H9 (cell line): ENCODE results near the gene TRIM21. TPM values are rescaled to one million over a fixed set of nuclear protein-coding genes. Genes with fewer than 3 reads are reported as not detected.
"Not testable (repeated sequence)": the region's sequence is repeated elsewhere in the genome, so short reads cannot be mapped to it uniquely, and the experiment has no call there.

Source experiments
- DNase-seq: peaks from one replicate; pipeline ENCODE4 v3.0.0-alpha.2; 2017
- H2AFZ ChIP-seq: one replicate; pipeline ENCODE4 v1.6.1; 2013; ENCODE audit warnings: mild to moderate bottlenecking, low read length, control low read depth, moderate library complexity
- H2AK5ac ChIP-seq: 2 replicates; pipeline ENCODE4 v1.6.1; 2013; ENCODE audit warnings: low read length, control low read depth, mixed read lengths; ENCODE audit not compliant: insufficient read length
- H2BK120ac ChIP-seq: one replicate; pipeline ENCODE4 v1.6.1; 2013; ENCODE audit warnings: low read depth, mild to moderate bottlenecking, low read length, control low read depth, inconsistent platforms; ENCODE audit not compliant: poor library complexity, severe bottlenecking
- H2BK12ac ChIP-seq: 2 replicates; pipeline ENCODE4 v1.6.1; 2013; ENCODE audit warnings: low read length, control low read depth, mixed read lengths, low read depth; ENCODE audit not compliant: insufficient read length
- H2BK15ac ChIP-seq: 2 replicates; pipeline ENCODE4 v1.6.1; 2013; ENCODE audit warnings: low read depth, low read length, control low read depth
- H2BK20ac ChIP-seq: one replicate; pipeline ENCODE4 v1.6.1; 2013; ENCODE audit warnings: low read depth, mild to moderate bottlenecking, low read length, control low read depth, inconsistent platforms; ENCODE audit not compliant: poor library complexity, severe bottlenecking
- H2BK5ac ChIP-seq: 2 replicates; pipeline ENCODE4 v1.6.1; 2013; ENCODE audit warnings: low read length, control low read depth, mixed read lengths; ENCODE audit not compliant: insufficient read length
- H3K14ac ChIP-seq: 2 replicates; pipeline ENCODE4 v1.6.1; 2013; ENCODE audit warnings: low read length, control low read depth; ENCODE audit not compliant: insufficient read depth
- H3K18ac ChIP-seq: 2 replicates; pipeline ENCODE4 v1.6.1; 2013; ENCODE audit warnings: low read depth, mild to moderate bottlenecking, mixed read lengths, low read length, control low read depth; ENCODE audit not compliant: insufficient read length
- H3K23ac ChIP-seq: 2 replicates; pipeline ENCODE4 v1.6.1; 2013; ENCODE audit warnings: low read length, control low read depth, mixed read lengths, low read depth; ENCODE audit not compliant: insufficient read length
- H3K23me2 ChIP-seq: 2 replicates; pipeline ENCODE4 v1.6.1; 2013; ENCODE audit warnings: low read depth, mild to moderate bottlenecking, mixed read lengths, low read length, control low read depth; ENCODE audit not compliant: insufficient read length, poor library complexity, severe bottlenecking
- H3K27ac ChIP-seq: 2 replicates; pipeline ENCODE4 v1.5.1; 2013; ENCODE audit warnings: low read length, control low read depth, mixed read lengths, low read depth; ENCODE audit not compliant: insufficient read length
- H3K27me3 ChIP-seq: 2 replicates; pipeline ENCODE4 v1.6.1; 2013; ENCODE audit warnings: low read length, control low read depth, inconsistent platforms; ENCODE audit not compliant: insufficient read depth
- H3K4ac ChIP-seq: 2 replicates; pipeline ENCODE4 v1.6.1; 2013; ENCODE audit warnings: low read depth, mild to moderate bottlenecking, control low read depth, inconsistent platforms, low read length, moderate library complexity
- H3K4me1 ChIP-seq: 2 replicates; pipeline ENCODE4 v1.6.1; 2013; ENCODE audit warnings: low read length, control low read depth, inconsistent platforms; ENCODE audit not compliant: insufficient read depth
- H3K4me2 ChIP-seq: 2 replicates; pipeline ENCODE4 v1.6.1; 2013; ENCODE audit warnings: low read length, control low read depth, mixed read lengths; ENCODE audit not compliant: insufficient read length, insufficient read depth
- H3K56ac ChIP-seq: 2 replicates; pipeline ENCODE4 v1.6.1; 2013; ENCODE audit warnings: low read depth, mild to moderate bottlenecking, mixed read lengths, low read length, control low read depth; ENCODE audit not compliant: insufficient read length
- H3K79me1 ChIP-seq: 2 replicates; pipeline ENCODE4 v1.6.1; 2013; ENCODE audit warnings: low read depth, mild to moderate bottlenecking, moderate library complexity, low read length, control low read depth, inconsistent platforms; ENCODE audit not compliant: insufficient read depth, poor library complexity, severe bottlenecking
- H3K79me2 ChIP-seq: 2 replicates; pipeline ENCODE4 v1.6.1; 2013; ENCODE audit warnings: low read length, control low read depth, inconsistent platforms; ENCODE audit not compliant: insufficient read depth
- H3K9ac ChIP-seq: 2 replicates; pipeline ENCODE4 v1.6.1; 2013; ENCODE audit warnings: low read length, control low read depth, mixed read lengths; ENCODE audit not compliant: insufficient read length; ENCODE audit errors: extremely low read depth
- H3K9me3 ChIP-seq: one replicate; pipeline ENCODE4 v1.6.1; 2013; ENCODE audit warnings: low read depth, low read length, inconsistent platforms; ENCODE audit not compliant: control insufficient read depth
- H3T11ph ChIP-seq: one replicate; pipeline ENCODE4 v1.6.1; 2013; ENCODE audit warnings: mild to moderate bottlenecking, low read length, control low read depth, inconsistent platforms
- H4K20me1 ChIP-seq: one replicate; pipeline ENCODE4 v1.6.1; 2013; ENCODE audit not compliant: control insufficient read depth, insufficient read length, insufficient read depth
- H4K5ac ChIP-seq: 2 replicates; pipeline ENCODE4 v1.6.1; 2013; ENCODE audit warnings: low read depth, mild to moderate bottlenecking, mixed read lengths, low read length, control low read depth; ENCODE audit not compliant: insufficient read length
- H4K8ac ChIP-seq: replicated peaks from 2 replicates; pipeline ENCODE4 v1.6.1; 2013; ENCODE audit warnings: low read length, control low read depth, mixed read lengths, low read depth; ENCODE audit not compliant: insufficient read length
- H4K91ac ChIP-seq: 2 replicates; pipeline ENCODE4 v1.6.1; 2013; ENCODE audit warnings: low read depth, mild to moderate bottlenecking, moderate library complexity, mixed read lengths, low read length, control low read depth; ENCODE audit not compliant: insufficient read length
- H3K27ac Mint-ChIP-seq, 3 experiments: 2 replicates in 2 of 3; 3 replicates in 1 of 3; pipeline ENCODE4 v1.8.0; 2020 to 2021; ENCODE audit warnings: mixed read lengths in 3 of 3, mild to moderate bottlenecking in 1 of 3, moderate library complexity in 1 of 3
- H3K27me3 Mint-ChIP-seq: 2 replicates; pipeline ENCODE4 v1.8.0; 2021; ENCODE audit warnings: low read depth, mild to moderate bottlenecking, moderate library complexity, mixed read lengths
- H3K36me3 Mint-ChIP-seq, 3 experiments: 2 replicates in 2 of 3; 3 replicates in 1 of 3; pipeline ENCODE4 v1.8.0; 2020 to 2021; ENCODE audit warnings: low read depth in 3 of 3, mixed read lengths in 3 of 3; ENCODE audit not compliant: insufficient read depth in 1 of 3
- H3K4me1 Mint-ChIP-seq, 2 experiments: 2 replicates each; pipeline ENCODE4 v1.8.0; 2020; ENCODE audit warnings: mixed read lengths in 2 of 2
- H3K4me3 Mint-ChIP-seq, 2 experiments: 2 replicates in 1 of 2; 3 replicates in 1 of 2; pipeline ENCODE4 v1.8.0; 2020 to 2021; ENCODE audit warnings: mild to moderate bottlenecking in 2 of 2, mixed read lengths in 2 of 2, moderate library complexity in 1 of 2
- H3K9me3 Mint-ChIP-seq, 2 experiments: 2 replicates in 1 of 2; 3 replicates in 1 of 2; pipeline ENCODE4 v1.8.0; 2020; ENCODE audit warnings: mild to moderate bottlenecking in 2 of 2, mixed read lengths in 2 of 2, moderate library complexity in 1 of 2
- WGBS: extraction: QIAGEN DNeasy Blood & Tissue Kit; methylation state at CpG from one replicate; pipeline ENCODE4 v1.1.7; 2013; ENCODE audit warnings: missing lambda C conversion rate, low lambda C conversion rate, mixed read lengths; ENCODE audit not compliant: insufficient read length; ENCODE audit errors: extremely low coverage; 5-methylcytosine and 5-hydroxymethylcytosine counted together
- total RNA-seq: library from RNA; stranded (reverse); gene quantifications from 2 replicates; pipeline ENCODE4 v1.2.1, GENCODE V29; 2021
- TF ChIP-seq, protein P1 (sequence below): fragments of 200-600 bp; sonication (generic); conservative IDR thresholded peaks from 3 replicates; pipeline ENCODE4 v1.8.0; 2021; ENCODE audit warnings: antibody characterized with exemption, mild to moderate bottlenecking

Gene TRIM21
- total RNA-seq, 1 experiment from 2014 or later: 15.1 TPM

- no peak overlapping the region for H2BK12ac ChIP-seq
- Mint-ChIP-seq H3K27me3 (peaks cover 2% of the 10 kb centered on the region; the same call in 1 of the 2 replicates), H3K4me1 (no peaks in the 10 kb centered on the region), H3K27ac (no peak overlapping the region), H3K9me3 (no peaks in the 10 kb centered on the region), H3K36me3 (no peaks in the 10 kb centered on the region), H3K4me3 (no peak overlapping the region)
- no peaks in the 10 kb centered on the region for H3K4me1 ChIP-seq
- no peak overlapping the region for H2BK5ac ChIP-seq
- no peak overlapping the region for H3K56ac ChIP-seq
- H4K5ac ChIP-seq: no peak overlapping the region
- no peaks in the 10 kb centered on the region for H4K20me1 ChIP-seq
- no peak overlapping the region for H3K14ac ChIP-seq
- H3K9me3 ChIP-seq: no peaks in the 10 kb centered on the region
- H2BK20ac ChIP-seq: no peak overlapping the region
- no peak overlapping the region for H2BK15ac ChIP-seq
- no peak overlapping the region for H3K9ac ChIP-seq
- H3K23ac ChIP-seq: no peak overlapping the region
- no peak for DNase-seq
- H4K91ac ChIP-seq: no peak overlapping the region
- TF ChIP-seq, protein P1, sequence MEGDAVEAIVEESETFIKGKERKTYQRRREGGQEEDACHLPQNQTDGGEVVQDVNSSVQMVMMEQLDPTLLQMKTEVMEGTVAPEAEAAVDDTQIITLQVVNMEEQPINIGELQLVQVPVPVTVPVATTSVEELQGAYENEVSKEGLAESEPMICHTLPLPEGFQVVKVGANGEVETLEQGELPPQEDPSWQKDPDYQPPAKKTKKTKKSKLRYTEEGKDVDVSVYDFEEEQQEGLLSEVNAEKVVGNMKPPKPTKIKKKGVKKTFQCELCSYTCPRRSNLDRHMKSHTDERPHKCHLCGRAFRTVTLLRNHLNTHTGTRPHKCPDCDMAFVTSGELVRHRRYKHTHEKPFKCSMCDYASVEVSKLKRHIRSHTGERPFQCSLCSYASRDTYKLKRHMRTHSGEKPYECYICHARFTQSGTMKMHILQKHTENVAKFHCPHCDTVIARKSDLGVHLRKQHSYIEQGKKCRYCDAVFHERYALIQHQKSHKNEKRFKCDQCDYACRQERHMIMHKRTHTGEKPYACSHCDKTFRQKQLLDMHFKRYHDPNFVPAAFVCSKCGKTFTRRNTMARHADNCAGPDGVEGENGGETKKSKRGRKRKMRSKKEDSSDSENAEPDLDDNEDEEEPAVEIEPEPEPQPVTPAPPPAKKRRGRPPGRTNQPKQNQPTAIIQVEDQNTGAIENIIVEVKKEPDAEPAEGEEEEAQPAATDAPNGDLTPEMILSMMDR: no peak
- no peaks in the 10 kb centered on the region for H3K27me3 ChIP-seq
- no peaks in the 10 kb centered on the region for H3K79me1 ChIP-seq
- H3K4ac ChIP-seq: no peak overlapping the region
- H3K23me2 ChIP-seq: no peaks in the 10 kb centered on the region
- no peak overlapping the region for H3K4me2 ChIP-seq
- no peak overlapping the region for H3K18ac ChIP-seq
- 100% methylated on average over 1 of the region's 1 CpG for WGBS
- H3T11ph ChIP-seq: no peak overlapping the region
- H3K79me2 ChIP-seq: no peaks in the 10 kb centered on the region
- no peak overlapping the region for H4K8ac ChIP-seq
- H2AK5ac ChIP-seq: no peak overlapping the region
- no peak overlapping the region for H2BK120ac ChIP-seq
- H2AFZ ChIP-seq: no peak overlapping the region
- H3K27ac ChIP-seq: no peak overlapping the region
Measured at GRCh38 chr11:4416306-4416705, 22.8 kb upstream of the TRIM21 start.

DNA sequence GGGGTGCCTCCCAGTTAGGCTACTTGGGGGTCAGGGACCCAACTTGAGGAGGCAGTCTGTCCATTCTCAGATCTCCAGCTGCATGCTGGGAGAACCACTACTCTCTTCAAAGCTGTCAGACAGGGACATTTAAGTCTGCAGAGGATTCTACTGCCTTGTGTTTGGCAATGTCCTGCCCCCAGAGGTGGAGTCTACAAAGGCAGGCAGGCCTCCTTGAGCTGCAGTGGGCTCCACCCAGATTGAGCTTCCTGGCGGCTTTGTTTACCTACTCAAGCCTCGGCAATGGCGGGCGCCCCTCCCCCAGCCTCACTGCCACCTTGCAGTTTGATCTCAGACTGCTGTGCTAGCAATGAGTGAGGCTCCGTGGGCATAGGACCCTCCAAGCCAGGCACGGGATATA is 12.7 kb upstream of the TRIM21 start:
- DNase-seq, H3K27ac ChIP-seq, H2BK5ac ChIP-seq, H2BK20ac ChIP-seq, H3K56ac ChIP-seq, H2BK15ac ChIP-seq, H3K4me1 ChIP-seq, H3T11ph ChIP-seq, H3K27me3 ChIP-seq, H3K14ac ChIP-seq, H3K4me3 Mint-ChIP-seq, H2AK5ac ChIP-seq, H3K4me2 ChIP-seq, H3K79me1 ChIP-seq, H3K9ac ChIP-seq, H3K36me3 Mint-ChIP-seq, H3K9me3 ChIP-seq, H3K23me2 ChIP-seq, H3K27ac Mint-ChIP-seq, H2BK120ac ChIP-seq, H3K79me2 ChIP-seq, H4K5ac ChIP-seq, H3K4ac ChIP-seq, H2AFZ ChIP-seq, H4K8ac ChIP-seq, H2BK12ac ChIP-seq, H3K18ac ChIP-seq, H4K20me1 ChIP-seq, H3K23ac ChIP-seq, H4K91ac ChIP-seq, H3K4me1 Mint-ChIP-seq: not testable (repeated sequence)
- H3K9me3 Mint-ChIP-seq: peaks cover 44 to 53% of the 10 kb centered on the region in 2 experiments
- no CpG with 5 or more reads among the region's 6 CpGs for whole genome bisulfite sequencing
- H3K27me3 Mint-ChIP-seq: peaks cover 13% of the 10 kb centered on the region
